Progenitor cell of endocrine pancreas (in vitro differentiated cells): ENCODE data around the gene OR8I2. TPM values are rescaled to one million over a fixed set of nuclear protein-coding genes. Genes with fewer than 3 reads are reported as not detected.
"Not testable (repeated sequence)": the region's sequence is repeated elsewhere in the genome, so short reads cannot be mapped to it uniquely, and the experiment has no call there.

Source experiments
- DNase-seq: peaks from one replicate; pipeline ENCODE4 v3.0.0; 2021; ENCODE audit warnings: low spot score; ENCODE audit not compliant: unreplicated experiment
- H3K27ac Mint-ChIP-seq: 2 replicates; pipeline ENCODE4 v1.8.0; 2021; ENCODE audit warnings: mild to moderate bottlenecking, moderate library complexity, mixed read lengths
- H3K27me3 Mint-ChIP-seq: 2 replicates; pipeline ENCODE4 v1.8.0; 2021; ENCODE audit warnings: mixed read lengths
- H3K36me3 Mint-ChIP-seq: 2 replicates; pipeline ENCODE4 v1.8.0; 2022; ENCODE audit warnings: mixed read lengths; ENCODE audit not compliant: insufficient read depth
- H3K4me1 Mint-ChIP-seq: 2 replicates; pipeline ENCODE4 v1.8.0; 2021; ENCODE audit warnings: low read depth, mixed read lengths
- H3K4me3 Mint-ChIP-seq: 2 replicates; pipeline ENCODE4 v1.8.0; 2021; ENCODE audit warnings: low read depth, mild to moderate bottlenecking, moderate library complexity, mixed read lengths
- H3K9me3 Mint-ChIP-seq: 2 replicates; pipeline ENCODE4 v1.8.0; 2021; ENCODE audit warnings: low read depth, mixed read lengths
- total RNA-seq: library from RNA; stranded (reverse); gene quantifications from 2 replicates; pipeline ENCODE4 v1.2.1, GENCODE V29; 2021
- TF ChIP-seq, protein P1 (sequence below): fragments of 200-600 bp; sonication (generic); IDR thresholded peaks from one replicate; pipeline ENCODE4 v1.5.0; 2021; ENCODE audit warnings: antibody characterized with exemption, mild to moderate bottlenecking; ENCODE audit not compliant: unreplicated experiment

The OR8I2 gene
- total RNA-seq, 1 donor from 2014 or later, result not detected

DNA sequence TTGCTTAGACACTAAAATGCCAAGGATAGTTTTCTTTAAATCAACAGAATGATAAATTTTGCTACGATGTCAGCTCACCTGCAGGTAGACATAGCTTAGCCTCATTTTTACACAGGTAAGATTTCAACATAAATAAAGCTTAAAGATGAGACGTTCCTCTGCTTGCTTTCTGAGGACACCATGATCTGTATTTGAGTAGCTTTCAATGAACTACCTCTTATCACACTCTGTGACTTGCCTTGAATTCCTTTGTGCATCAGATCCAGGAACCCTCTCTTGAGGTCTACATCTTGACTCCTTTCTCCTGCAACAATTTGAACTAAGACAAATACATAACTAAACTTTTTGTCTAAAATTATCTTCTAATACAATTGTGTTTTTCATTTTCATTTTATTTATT is 26.1 kb upstream of the OR8I2 start:
- Mint-ChIP-seq H3K27me3 (no peaks in the 10 kb centered on the region), H3K9me3 (peaks cover 4% of the 10 kb centered on the region), H3K27ac (peak overlapping the region; percentile 2)

DNA sequence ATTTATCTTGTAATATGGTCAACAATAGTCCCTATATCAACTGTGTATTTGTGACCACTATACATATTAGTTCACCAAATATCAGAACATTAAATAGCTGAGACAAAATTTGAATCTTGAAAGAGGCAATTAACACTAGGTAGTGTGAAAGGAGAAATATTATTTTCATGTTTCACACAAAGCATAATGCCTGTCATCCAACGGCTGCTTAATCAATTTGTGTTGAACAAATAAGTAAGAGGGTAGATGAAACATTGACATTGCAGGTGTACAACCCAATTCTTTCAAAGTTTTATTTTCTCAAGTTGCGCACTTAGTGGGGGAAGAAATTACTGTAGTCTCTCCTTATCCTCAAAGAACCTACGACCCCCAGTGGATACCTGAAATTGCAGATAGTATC is 3.4 kb upstream of the OR8I2 start:
- no peaks in the 10 kb centered on the region for H3K4me1 Mint-ChIP-seq
- no peaks in the 10 kb centered on the region for H3K36me3 Mint-ChIP-seq
- H3K4me3 Mint-ChIP-seq, result no peak overlapping the region
- H3K27me3 Mint-ChIP-seq, result no peaks in the 10 kb centered on the region
- TF ChIP-seq, protein P1, sequence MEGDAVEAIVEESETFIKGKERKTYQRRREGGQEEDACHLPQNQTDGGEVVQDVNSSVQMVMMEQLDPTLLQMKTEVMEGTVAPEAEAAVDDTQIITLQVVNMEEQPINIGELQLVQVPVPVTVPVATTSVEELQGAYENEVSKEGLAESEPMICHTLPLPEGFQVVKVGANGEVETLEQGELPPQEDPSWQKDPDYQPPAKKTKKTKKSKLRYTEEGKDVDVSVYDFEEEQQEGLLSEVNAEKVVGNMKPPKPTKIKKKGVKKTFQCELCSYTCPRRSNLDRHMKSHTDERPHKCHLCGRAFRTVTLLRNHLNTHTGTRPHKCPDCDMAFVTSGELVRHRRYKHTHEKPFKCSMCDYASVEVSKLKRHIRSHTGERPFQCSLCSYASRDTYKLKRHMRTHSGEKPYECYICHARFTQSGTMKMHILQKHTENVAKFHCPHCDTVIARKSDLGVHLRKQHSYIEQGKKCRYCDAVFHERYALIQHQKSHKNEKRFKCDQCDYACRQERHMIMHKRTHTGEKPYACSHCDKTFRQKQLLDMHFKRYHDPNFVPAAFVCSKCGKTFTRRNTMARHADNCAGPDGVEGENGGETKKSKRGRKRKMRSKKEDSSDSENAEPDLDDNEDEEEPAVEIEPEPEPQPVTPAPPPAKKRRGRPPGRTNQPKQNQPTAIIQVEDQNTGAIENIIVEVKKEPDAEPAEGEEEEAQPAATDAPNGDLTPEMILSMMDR, result no peak
- no peak for DNase-seq
- H3K27ac Mint-ChIP-seq, result no peak overlapping the region
- H3K9me3 Mint-ChIP-seq, result peaks cover 6% of the 10 kb centered on the region

More for the DNA sequence above, 26.1 kb upstream of the OR8I2 start:
- H3K36me3 Mint-ChIP-seq, result no peaks in the 10 kb centered on the region
- TF ChIP-seq, protein P1, result no peak
- DNase-seq, result no peak
- H3K4me1 Mint-ChIP-seq, result no peaks in the 10 kb centered on the region
- no peak overlapping the region for H3K4me3 Mint-ChIP-seq

DNA sequence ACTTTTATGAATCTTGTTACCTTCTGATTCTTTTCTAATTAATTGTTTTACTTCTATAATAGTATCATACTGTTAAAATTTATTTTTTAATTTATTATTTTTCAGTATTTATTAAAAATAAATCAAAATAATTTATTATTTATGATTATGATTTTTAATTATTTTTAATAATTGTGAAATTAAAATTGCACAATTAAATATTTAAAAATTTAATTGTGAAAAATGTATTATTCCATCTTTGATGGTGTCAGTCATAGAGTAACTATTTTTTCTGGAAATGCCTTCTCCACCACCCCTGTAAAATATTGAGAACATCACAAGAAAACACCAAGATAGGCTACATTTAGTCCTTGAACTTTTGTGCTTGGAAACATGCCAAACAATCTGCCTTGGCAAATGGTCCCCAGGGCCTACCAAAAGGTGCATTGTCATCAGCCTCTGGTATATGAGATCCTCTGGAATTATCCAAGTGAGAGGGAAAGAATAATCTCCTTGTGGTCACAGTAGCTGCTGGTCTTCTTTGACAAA is 10.2 kb downstream of the OR8I2 start, which contains the start of gene OR8H2:
Gene OR8H2 (plus strand): TSS at position 478 of the 528 bp plus-strand sequence. CDS start 1,356 bp downstream, outside the sequence.
- Mint-ChIP-seq H3K36me3 (no peaks in the 10 kb centered on the region), H3K27ac (no peak within 1 kb of the TSS), H3K9me3 (peaks cover 4% of the 10 kb centered on the region), H3K4me3 (no peak within 1 kb of the TSS), H3K27me3 (no peaks in the 10 kb centered on the region), H3K4me1 (no peaks in the 10 kb centered on the region)
- TF ChIP-seq, protein P1, result no peak
- DNase-seq, result no peak

DNA sequence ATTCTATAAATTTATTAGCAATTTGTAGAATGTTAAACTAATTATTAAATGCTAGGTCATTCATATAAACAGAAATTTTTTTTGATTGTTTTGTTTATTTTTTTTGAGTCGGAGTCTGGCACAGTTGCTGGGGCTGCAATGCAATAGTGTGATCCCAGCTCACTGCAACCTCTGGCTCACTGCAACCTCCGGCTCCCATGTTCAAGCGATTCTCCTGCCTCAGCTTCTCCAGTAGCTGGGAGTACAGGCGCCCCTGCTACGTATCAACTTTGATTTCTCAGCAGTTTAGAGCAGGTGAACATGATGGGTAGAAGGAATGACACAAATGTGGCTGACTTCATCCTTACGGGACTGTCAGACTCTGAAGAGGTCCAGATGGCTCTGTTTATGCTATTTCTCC is 29.0 kb downstream of the OR8I2 start, which contains the start of gene OR8H3:
Gene OR8H3 (plus strand): TSS at position 301 of the 400 bp plus-strand sequence. CDS start 0 bp downstream, at position 301.
- Mint-ChIP-seq H3K4me1 (no peaks in the 10 kb centered on the region), H3K36me3 (no peaks in the 10 kb centered on the region), H3K9me3 (peaks cover 9% of the 10 kb centered on the region), H3K4me3 (no peak within 1 kb of the TSS), H3K27me3 (no peaks in the 10 kb centered on the region), H3K27ac (no peak within 1 kb of the TSS)
- TF ChIP-seq, protein P1, result no peak
- no peak for DNase-seq

DNA sequence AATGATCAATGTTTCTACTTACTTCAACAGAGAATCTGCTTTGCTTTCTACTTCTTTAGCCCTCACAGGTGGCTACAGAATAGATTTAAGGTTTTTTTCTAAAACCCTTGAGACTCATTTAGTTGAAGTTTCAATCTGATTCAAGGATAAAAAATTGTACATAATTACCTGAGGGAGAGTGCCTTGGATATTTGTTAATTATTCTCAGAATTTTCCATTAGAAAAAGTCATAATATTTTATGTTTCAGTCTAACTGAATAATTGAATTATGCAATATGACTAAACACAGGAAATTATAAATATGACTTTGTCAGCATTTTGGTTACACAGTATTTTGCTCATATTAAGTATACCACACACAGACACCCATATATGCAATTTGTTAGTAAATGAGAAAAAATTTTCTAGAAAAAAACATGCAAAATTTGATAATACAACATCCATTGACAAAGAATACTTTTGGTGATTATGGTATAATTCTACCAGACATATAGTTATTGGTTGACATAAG is 47.1 kb downstream of the OR8I2 start, which contains the start of gene OR8J3:
Gene OR8J3 (minus strand): TSS at position 51 of the 511 bp plus-strand sequence. CDS start 2,483 bp downstream, outside the sequence.
- H3K27ac Mint-ChIP-seq, result no peak within 1 kb of the TSS
- DNase-seq, result no peak
- H3K36me3 Mint-ChIP-seq, result no peaks in the 10 kb centered on the region

DNA sequence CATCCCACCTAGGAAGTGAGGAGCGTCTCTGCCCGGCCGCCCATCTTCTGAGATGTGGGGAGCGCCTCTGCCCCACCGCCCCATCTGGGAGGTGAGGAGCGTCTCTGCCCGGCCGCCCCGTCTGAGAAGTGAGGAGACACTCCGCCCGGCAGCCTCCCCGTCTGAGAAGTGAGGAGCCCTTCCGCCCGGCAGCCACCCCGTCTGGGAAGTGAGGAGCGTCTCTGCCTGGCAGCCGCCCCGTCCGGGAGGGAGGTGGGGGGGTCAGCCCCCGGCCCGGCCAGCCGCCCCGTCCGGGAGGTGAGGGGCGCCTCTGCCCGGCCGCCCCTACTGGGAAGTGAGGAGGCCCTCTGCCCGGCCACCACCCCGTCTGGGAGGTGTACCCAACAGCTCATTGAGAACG is 50.6 kb downstream of the OR8I2 start:
- not testable (repeated sequence) for DNase-seq, H3K27me3 Mint-ChIP-seq, H3K27ac Mint-ChIP-seq, H3K4me3 Mint-ChIP-seq, H3K36me3 Mint-ChIP-seq, H3K4me1 Mint-ChIP-seq
- H3K9me3 Mint-ChIP-seq, result peaks cover 12% of the 10 kb centered on the region

More for the DNA sequence above, 47.1 kb downstream of the OR8I2 start, which contains the start of gene OR8J3:
- TF ChIP-seq, protein P1, result no peak
- Mint-ChIP-seq H3K27me3 (no peaks in the 10 kb centered on the region), H3K4me1 (peaks cover 1% of the 10 kb centered on the region), H3K9me3 (peaks cover 12% of the 10 kb centered on the region), H3K4me3 (no peak within 1 kb of the TSS)
